ENCODE data around the gene JAG1. TPM values are rescaled to one million over a fixed set of nuclear protein-coding genes. Genes with fewer than 3 reads are reported as not detected.

Gene JAG1
- total and polyA plus RNA-seq, 4 donors = 11.9 to 70.3 (median 46.8) TPM

DNA sequence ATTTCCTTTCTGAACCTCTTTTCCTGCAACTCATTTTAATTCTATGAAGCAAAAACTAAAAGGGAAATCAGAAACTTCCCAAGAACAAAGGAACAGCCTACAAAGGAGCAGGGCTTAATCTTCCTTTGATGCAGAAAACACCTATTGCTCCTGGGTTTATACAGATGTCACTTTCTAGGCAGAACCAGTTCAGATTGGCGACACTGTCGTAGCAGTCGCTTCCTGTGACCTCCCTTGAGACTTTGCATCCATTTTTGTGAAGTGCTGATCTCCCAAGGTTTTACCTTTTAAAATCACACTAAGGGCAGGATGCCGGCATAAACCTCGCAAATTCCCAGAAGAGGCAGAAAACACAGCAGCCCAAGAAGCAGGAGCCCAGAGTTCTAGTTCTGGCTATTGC lies 40.1 kb downstream of the JAG1 start:
- 94 to 97% methylated on average over 5 of the region's 5 CpGs for WGBS, 2 donors
- H3K9me3 ChIP-seq (ENCODE audit: control insufficient read depth in 4 of 4, insufficient read depth in 3 of 4, low read length in 3 of 4) = peaks cover 0 to 4% (median 0%) of the 10 kb centered on the region in 4 donors
- H3K4me3 ChIP-seq = no peak overlapping the region
- H3K9ac ChIP-seq (ENCODE audit: insufficient read depth in 1 of 2, low read length in 2 of 2) = no peak overlapping the region
- H3K36me3 ChIP-seq (ENCODE audit: control insufficient read depth in 4 of 4, insufficient read depth in 4 of 4, low read length in 4 of 4) = peaks cover 0 to 9% (median 4%) of the 10 kb centered on the region in 4 donors
- ATAC-seq (ENCODE audit: insufficient read depth, low FRiP score) = no peak
- TF ChIP-seq, protein P1, sequence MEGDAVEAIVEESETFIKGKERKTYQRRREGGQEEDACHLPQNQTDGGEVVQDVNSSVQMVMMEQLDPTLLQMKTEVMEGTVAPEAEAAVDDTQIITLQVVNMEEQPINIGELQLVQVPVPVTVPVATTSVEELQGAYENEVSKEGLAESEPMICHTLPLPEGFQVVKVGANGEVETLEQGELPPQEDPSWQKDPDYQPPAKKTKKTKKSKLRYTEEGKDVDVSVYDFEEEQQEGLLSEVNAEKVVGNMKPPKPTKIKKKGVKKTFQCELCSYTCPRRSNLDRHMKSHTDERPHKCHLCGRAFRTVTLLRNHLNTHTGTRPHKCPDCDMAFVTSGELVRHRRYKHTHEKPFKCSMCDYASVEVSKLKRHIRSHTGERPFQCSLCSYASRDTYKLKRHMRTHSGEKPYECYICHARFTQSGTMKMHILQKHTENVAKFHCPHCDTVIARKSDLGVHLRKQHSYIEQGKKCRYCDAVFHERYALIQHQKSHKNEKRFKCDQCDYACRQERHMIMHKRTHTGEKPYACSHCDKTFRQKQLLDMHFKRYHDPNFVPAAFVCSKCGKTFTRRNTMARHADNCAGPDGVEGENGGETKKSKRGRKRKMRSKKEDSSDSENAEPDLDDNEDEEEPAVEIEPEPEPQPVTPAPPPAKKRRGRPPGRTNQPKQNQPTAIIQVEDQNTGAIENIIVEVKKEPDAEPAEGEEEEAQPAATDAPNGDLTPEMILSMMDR (IDR thresholded peaks at IDR 0.05; ENCODE audit: control extremely low read depth, extremely low read depth) = no peak
- no peak for DNase-seq
- no peaks in the 10 kb centered on the region for H3K27me3 ChIP-seq (ENCODE audit: control insufficient read depth in 3 of 3, insufficient read depth in 3 of 3, low read length in 2 of 3)
- no peak overlapping the region for H3K27ac ChIP-seq (ENCODE audit: low read depth in 1 of 2, low read length in 1 of 2)
- H3K4me1 ChIP-seq (ENCODE audit: control insufficient read depth in 5 of 5, insufficient read depth in 5 of 5, low read length in 5 of 5) = peaks cover 6 to 24% (median 8%) of the 10 kb centered on the region in 5 donors

DNA sequence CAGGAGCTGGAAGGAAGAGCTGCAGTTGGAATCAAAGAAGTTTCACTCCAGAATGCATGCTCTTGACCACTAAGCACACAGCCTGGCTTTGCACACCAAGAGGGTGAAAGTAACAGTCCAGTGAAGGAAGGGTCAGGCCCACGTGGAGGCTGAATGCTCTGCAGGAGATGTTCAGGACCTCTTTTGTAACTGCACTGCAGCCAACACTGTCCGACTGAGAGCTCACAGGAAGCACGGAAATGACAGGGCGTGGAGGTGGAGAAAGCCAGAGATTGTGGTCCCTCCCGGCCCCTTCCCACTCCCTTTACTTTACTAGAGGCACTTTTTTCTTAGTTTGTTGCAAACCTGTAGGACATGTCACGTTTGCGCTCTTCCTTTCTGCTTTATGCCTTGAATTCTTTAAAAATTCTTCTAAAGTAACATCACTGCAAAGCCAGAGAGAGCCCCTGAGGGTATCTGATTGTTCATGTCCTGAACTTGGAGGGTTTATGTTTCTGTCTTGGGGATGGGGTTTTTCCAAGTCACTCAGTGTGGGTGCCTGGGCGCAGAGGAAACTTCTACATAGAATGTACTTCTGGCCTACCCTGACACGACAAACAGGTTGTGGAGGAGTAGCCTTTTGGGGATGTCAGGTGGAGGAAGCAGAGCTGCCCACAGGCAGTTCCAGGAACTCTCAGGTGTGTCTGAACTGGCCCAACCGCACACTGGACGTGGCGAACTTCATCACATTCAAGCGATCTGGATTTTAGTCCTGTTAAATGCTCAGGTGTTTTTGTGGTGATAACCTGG lies 40.9 kb downstream of the JAG1 start:
- peaks cover 6 to 30% (median 8%) of the 10 kb centered on the region in 5 donors for H3K4me1 ChIP-seq (ENCODE audit: control insufficient read depth in 5 of 5, insufficient read depth in 5 of 5, low read length in 5 of 5)
- no peak overlapping the region for H3K4me3 ChIP-seq
- peaks cover 0 to 5% (median 2%) of the 10 kb centered on the region in 4 donors for H3K36me3 ChIP-seq (ENCODE audit: control insufficient read depth in 4 of 4, insufficient read depth in 4 of 4, low read length in 4 of 4)
- no peak overlapping the region for H3K27ac ChIP-seq (ENCODE audit: low read depth in 1 of 2, low read length in 1 of 2)
- DNase-seq (no peak), ATAC-seq (ENCODE audit: insufficient read depth, low FRiP score) (no peak)
- 81 to 86% methylated on average over 13 of the region's 13 CpGs for WGBS, 2 donors
- no peaks in the 10 kb centered on the region for H3K27me3 ChIP-seq (ENCODE audit: control insufficient read depth in 3 of 3, insufficient read depth in 3 of 3, low read length in 2 of 3)
- no peak overlapping the region for H3K9ac ChIP-seq (ENCODE audit: insufficient read depth in 1 of 2, low read length in 2 of 2)
- TF ChIP-seq, protein P1 (IDR thresholded peaks at IDR 0.05; ENCODE audit: control extremely low read depth, extremely low read depth) = no peak
- peaks cover 0 to 4% (median 0%) of the 10 kb centered on the region in 4 donors for H3K9me3 ChIP-seq (ENCODE audit: control insufficient read depth in 4 of 4, insufficient read depth in 3 of 4, low read length in 3 of 4)

DNA sequence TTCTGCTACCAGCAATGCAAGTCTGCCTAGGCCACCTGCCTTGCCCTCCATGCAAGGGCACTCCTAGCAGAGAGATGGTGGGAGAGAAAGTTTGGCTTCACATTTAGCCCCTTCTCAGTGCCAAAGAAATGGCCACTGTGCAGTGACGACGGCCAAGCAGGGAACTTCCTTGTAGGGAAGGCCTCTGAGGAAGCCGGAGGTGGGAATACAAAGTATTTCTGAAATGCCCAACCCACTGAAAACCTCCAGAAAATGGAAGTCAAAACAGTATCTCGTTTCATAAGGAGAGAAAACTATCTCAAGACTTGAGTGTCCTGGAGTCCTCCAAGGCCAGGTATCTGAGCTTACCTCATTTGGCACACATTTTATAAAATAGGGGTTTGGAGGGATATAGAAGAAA lies 42.7 kb downstream of the JAG1 start:
- Histone ChIP-seq H3K9ac (ENCODE audit: insufficient read depth in 1 of 2, low read length in 2 of 2) (no peak overlapping the region), H3K27me3 (ENCODE audit: control insufficient read depth in 3 of 3, insufficient read depth in 3 of 3, low read length in 2 of 3) (no peaks in the 10 kb centered on the region), H3K9me3 (ENCODE audit: control insufficient read depth in 4 of 4, insufficient read depth in 3 of 4, low read length in 3 of 4) (peaks cover 0 to 4% (median 0%) of the 10 kb centered on the region in 4 donors), H3K4me3 (no peak overlapping the region), H3K4me1 (ENCODE audit: control insufficient read depth in 5 of 5, insufficient read depth in 5 of 5, low read length in 5 of 5) (peaks cover 0 to 28% (median 3%) of the 10 kb centered on the region in 5 donors), H3K36me3 (ENCODE audit: control insufficient read depth in 4 of 4, insufficient read depth in 4 of 4, low read length in 4 of 4) (no peaks in the 10 kb centered on the region), H3K27ac (ENCODE audit: low read depth in 1 of 2, low read length in 1 of 2) (no peak overlapping the region)
- TF ChIP-seq, protein P1 (IDR thresholded peaks at IDR 0.05; ENCODE audit: control extremely low read depth, extremely low read depth) = no peak
- 87 to 91% methylated on average over 4 of the region's 4 CpGs for WGBS, 2 donors
- no peak for ATAC-seq (ENCODE audit: insufficient read depth, low FRiP score)
- no peak for DNase-seq
